Subcutaneous adipose tissue (tissue), 4 donors: Measurements from ENCODE around the gene DOK5. TPM values are rescaled to one million over a fixed set of nuclear protein-coding genes. Genes with fewer than 3 reads are reported as not detected.

ENCODE experiments used
- CTCF ChIP-seq: fragments of 450-650 bp; IDR thresholded peaks from one replicate; pipeline ENCODE4 v1.5.1; 2016; ENCODE audit warnings: low read depth, mild to moderate bottlenecking, control low read depth, antibody characterized with exemption, moderate library complexity
- total RNA-seq, 4 donors: library from RNA; depleted of rRNA; stranded (reverse); fragments of >200 nt; gene quantifications; one replicate each; pipeline ENCODE4 v1.1.0, GENCODE V29; 2016

DOK5 gene
- total RNA-seq, 4 donors from 2014 or later, result 0.82 to 2.6 (median 1.7) TPM

- no peak for TF ChIP-seq CTCF
Observed at GRCh38 chr20:54458219-54458618, 17.2 kb upstream of the DOK5 start.

GRCh38 chr20:54459279-54459678 lies 16.1 kb upstream of the DOK5 start:
- peak; percentile 58 for TF ChIP-seq CTCF

GRCh38 chr20:54464003-54464402 lies 11.4 kb upstream of the DOK5 start:
- no peak for TF ChIP-seq CTCF

- no peak for TF ChIP-seq CTCF
Observed at GRCh38 chr20:54466127-54466526, 9.3 kb upstream of the DOK5 start.

GRCh38 chr20:54467622-54468021 lies 7.8 kb upstream of the DOK5 start:
- TF ChIP-seq CTCF, result no peak

GRCh38 chr20:54468082-54468481 lies 7.3 kb upstream of the DOK5 start:
- TF ChIP-seq CTCF, result no peak

- no peak for TF ChIP-seq CTCF
Observed at GRCh38 chr20:54469293-54469692, 6.1 kb upstream of the DOK5 start.
